H9 (cell line): ENCODE data around the gene PMAIP1. TPM values are rescaled to one million over a fixed set of nuclear protein-coding genes. Genes with fewer than 3 reads are reported as not detected.

ENCODE experiments used
- DNase-seq: peaks from one replicate; pipeline ENCODE4 v3.0.0-alpha.2; 2017
- H2AFZ ChIP-seq: one replicate; pipeline ENCODE4 v1.6.1; 2013; ENCODE audit warnings: mild to moderate bottlenecking, low read length, control low read depth, moderate library complexity
- H2AK5ac ChIP-seq: 2 replicates; pipeline ENCODE4 v1.6.1; 2013; ENCODE audit warnings: low read length, control low read depth, mixed read lengths; ENCODE audit not compliant: insufficient read length
- H2BK120ac ChIP-seq: one replicate; pipeline ENCODE4 v1.6.1; 2013; ENCODE audit warnings: low read depth, mild to moderate bottlenecking, low read length, control low read depth, inconsistent platforms; ENCODE audit not compliant: poor library complexity, severe bottlenecking
- H2BK12ac ChIP-seq: 2 replicates; pipeline ENCODE4 v1.6.1; 2013; ENCODE audit warnings: low read length, control low read depth, mixed read lengths, low read depth; ENCODE audit not compliant: insufficient read length
- H2BK15ac ChIP-seq: 2 replicates; pipeline ENCODE4 v1.6.1; 2013; ENCODE audit warnings: low read depth, low read length, control low read depth
- H2BK20ac ChIP-seq: one replicate; pipeline ENCODE4 v1.6.1; 2013; ENCODE audit warnings: low read depth, mild to moderate bottlenecking, low read length, control low read depth, inconsistent platforms; ENCODE audit not compliant: poor library complexity, severe bottlenecking
- H2BK5ac ChIP-seq: 2 replicates; pipeline ENCODE4 v1.6.1; 2013; ENCODE audit warnings: low read length, control low read depth, mixed read lengths; ENCODE audit not compliant: insufficient read length
- H3K14ac ChIP-seq: 2 replicates; pipeline ENCODE4 v1.6.1; 2013; ENCODE audit warnings: low read length, control low read depth; ENCODE audit not compliant: insufficient read depth
- H3K18ac ChIP-seq: 2 replicates; pipeline ENCODE4 v1.6.1; 2013; ENCODE audit warnings: low read depth, mild to moderate bottlenecking, mixed read lengths, low read length, control low read depth; ENCODE audit not compliant: insufficient read length
- H3K23ac ChIP-seq: 2 replicates; pipeline ENCODE4 v1.6.1; 2013; ENCODE audit warnings: low read length, control low read depth, mixed read lengths, low read depth; ENCODE audit not compliant: insufficient read length
- H3K23me2 ChIP-seq: 2 replicates; pipeline ENCODE4 v1.6.1; 2013; ENCODE audit warnings: low read depth, mild to moderate bottlenecking, mixed read lengths, low read length, control low read depth; ENCODE audit not compliant: insufficient read length, poor library complexity, severe bottlenecking
- H3K27ac ChIP-seq: 2 replicates; pipeline ENCODE4 v1.5.1; 2013; ENCODE audit warnings: low read length, control low read depth, mixed read lengths, low read depth; ENCODE audit not compliant: insufficient read length
- H3K27me3 ChIP-seq: 2 replicates; pipeline ENCODE4 v1.6.1; 2013; ENCODE audit warnings: low read length, control low read depth, inconsistent platforms; ENCODE audit not compliant: insufficient read depth
- H3K4ac ChIP-seq: 2 replicates; pipeline ENCODE4 v1.6.1; 2013; ENCODE audit warnings: low read depth, mild to moderate bottlenecking, control low read depth, inconsistent platforms, low read length, moderate library complexity
- H3K4me1 ChIP-seq: 2 replicates; pipeline ENCODE4 v1.6.1; 2013; ENCODE audit warnings: low read length, control low read depth, inconsistent platforms; ENCODE audit not compliant: insufficient read depth
- H3K4me2 ChIP-seq: 2 replicates; pipeline ENCODE4 v1.6.1; 2013; ENCODE audit warnings: low read length, control low read depth, mixed read lengths; ENCODE audit not compliant: insufficient read length, insufficient read depth
- H3K56ac ChIP-seq: 2 replicates; pipeline ENCODE4 v1.6.1; 2013; ENCODE audit warnings: low read depth, mild to moderate bottlenecking, mixed read lengths, low read length, control low read depth; ENCODE audit not compliant: insufficient read length
- H3K79me1 ChIP-seq: 2 replicates; pipeline ENCODE4 v1.6.1; 2013; ENCODE audit warnings: low read depth, mild to moderate bottlenecking, moderate library complexity, low read length, control low read depth, inconsistent platforms; ENCODE audit not compliant: insufficient read depth, poor library complexity, severe bottlenecking
- H3K79me2 ChIP-seq: 2 replicates; pipeline ENCODE4 v1.6.1; 2013; ENCODE audit warnings: low read length, control low read depth, inconsistent platforms; ENCODE audit not compliant: insufficient read depth
- H3K9ac ChIP-seq: 2 replicates; pipeline ENCODE4 v1.6.1; 2013; ENCODE audit warnings: low read length, control low read depth, mixed read lengths; ENCODE audit not compliant: insufficient read length; ENCODE audit errors: extremely low read depth
- H3K9me3 ChIP-seq: one replicate; pipeline ENCODE4 v1.6.1; 2013; ENCODE audit warnings: low read depth, low read length, inconsistent platforms; ENCODE audit not compliant: control insufficient read depth
- H3T11ph ChIP-seq: one replicate; pipeline ENCODE4 v1.6.1; 2013; ENCODE audit warnings: mild to moderate bottlenecking, low read length, control low read depth, inconsistent platforms
- H4K20me1 ChIP-seq: one replicate; pipeline ENCODE4 v1.6.1; 2013; ENCODE audit not compliant: control insufficient read depth, insufficient read length, insufficient read depth
- H4K5ac ChIP-seq: 2 replicates; pipeline ENCODE4 v1.6.1; 2013; ENCODE audit warnings: low read depth, mild to moderate bottlenecking, mixed read lengths, low read length, control low read depth; ENCODE audit not compliant: insufficient read length
- H4K8ac ChIP-seq: replicated peaks from 2 replicates; pipeline ENCODE4 v1.6.1; 2013; ENCODE audit warnings: low read length, control low read depth, mixed read lengths, low read depth; ENCODE audit not compliant: insufficient read length
- H4K91ac ChIP-seq: 2 replicates; pipeline ENCODE4 v1.6.1; 2013; ENCODE audit warnings: low read depth, mild to moderate bottlenecking, moderate library complexity, mixed read lengths, low read length, control low read depth; ENCODE audit not compliant: insufficient read length
- H3K27ac Mint-ChIP-seq, 3 experiments: 2 replicates in 2 of 3; 3 replicates in 1 of 3; pipeline ENCODE4 v1.8.0; 2020 to 2021; ENCODE audit warnings: mixed read lengths in 3 of 3, mild to moderate bottlenecking in 1 of 3, moderate library complexity in 1 of 3
- H3K27me3 Mint-ChIP-seq: 2 replicates; pipeline ENCODE4 v1.8.0; 2021; ENCODE audit warnings: low read depth, mild to moderate bottlenecking, moderate library complexity, mixed read lengths
- H3K36me3 Mint-ChIP-seq, 3 experiments: 2 replicates in 2 of 3; 3 replicates in 1 of 3; pipeline ENCODE4 v1.8.0; 2020 to 2021; ENCODE audit warnings: low read depth in 3 of 3, mixed read lengths in 3 of 3; ENCODE audit not compliant: insufficient read depth in 1 of 3
- H3K4me1 Mint-ChIP-seq, 2 experiments: 2 replicates each; pipeline ENCODE4 v1.8.0; 2020; ENCODE audit warnings: mixed read lengths in 2 of 2
- H3K4me3 Mint-ChIP-seq, 2 experiments: 2 replicates in 1 of 2; 3 replicates in 1 of 2; pipeline ENCODE4 v1.8.0; 2020 to 2021; ENCODE audit warnings: mild to moderate bottlenecking in 2 of 2, mixed read lengths in 2 of 2, moderate library complexity in 1 of 2
- H3K9me3 Mint-ChIP-seq, 2 experiments: 2 replicates in 1 of 2; 3 replicates in 1 of 2; pipeline ENCODE4 v1.8.0; 2020; ENCODE audit warnings: mild to moderate bottlenecking in 2 of 2, mixed read lengths in 2 of 2, moderate library complexity in 1 of 2
- WGBS: extraction: QIAGEN DNeasy Blood & Tissue Kit; methylation state at CpG from one replicate; pipeline ENCODE4 v1.1.7; 2013; ENCODE audit warnings: missing lambda C conversion rate, low lambda C conversion rate, mixed read lengths; ENCODE audit not compliant: insufficient read length; ENCODE audit errors: extremely low coverage; 5-methylcytosine and 5-hydroxymethylcytosine counted together
- total RNA-seq: library from RNA; stranded (reverse); gene quantifications from 2 replicates; pipeline ENCODE4 v1.2.1, GENCODE V29; 2021
- TF ChIP-seq, protein P1 (sequence below): fragments of 200-600 bp; sonication (generic); conservative IDR thresholded peaks from 3 replicates; pipeline ENCODE4 v1.8.0; 2021; ENCODE audit warnings: antibody characterized with exemption, mild to moderate bottlenecking

Gene PMAIP1
- total RNA-seq, 1 experiment from 2014 or later, result 152 TPM

DNA sequence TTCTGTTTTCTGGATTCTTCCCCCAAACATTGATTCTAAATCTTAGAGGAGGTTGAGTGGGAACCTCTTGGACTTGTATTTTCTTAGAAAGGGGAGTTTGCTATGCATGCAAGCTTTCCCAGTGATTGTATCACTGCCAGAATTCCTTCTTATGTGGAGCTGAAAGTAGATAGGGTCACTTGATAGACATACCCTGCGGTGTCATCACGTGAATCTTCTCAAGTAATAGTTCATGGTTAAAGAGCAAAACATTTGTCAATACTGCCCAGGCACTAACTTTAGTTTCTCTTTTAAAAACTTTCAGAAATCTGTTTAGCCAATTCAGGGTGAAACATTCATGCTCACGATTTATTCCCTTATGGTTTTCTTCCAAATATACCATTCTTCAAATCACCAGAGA, 6.4 kb downstream of the PMAIP1 start:
- H3K56ac ChIP-seq, result no peak overlapping the region
- no peaks in the 10 kb centered on the region for H3K27me3 ChIP-seq
- no peaks in the 10 kb centered on the region for H4K20me1 ChIP-seq
- H3K23me2 ChIP-seq, result peaks cover 7% of the 10 kb centered on the region
- H3K23ac ChIP-seq, result no peak overlapping the region
- TF ChIP-seq, protein P1, sequence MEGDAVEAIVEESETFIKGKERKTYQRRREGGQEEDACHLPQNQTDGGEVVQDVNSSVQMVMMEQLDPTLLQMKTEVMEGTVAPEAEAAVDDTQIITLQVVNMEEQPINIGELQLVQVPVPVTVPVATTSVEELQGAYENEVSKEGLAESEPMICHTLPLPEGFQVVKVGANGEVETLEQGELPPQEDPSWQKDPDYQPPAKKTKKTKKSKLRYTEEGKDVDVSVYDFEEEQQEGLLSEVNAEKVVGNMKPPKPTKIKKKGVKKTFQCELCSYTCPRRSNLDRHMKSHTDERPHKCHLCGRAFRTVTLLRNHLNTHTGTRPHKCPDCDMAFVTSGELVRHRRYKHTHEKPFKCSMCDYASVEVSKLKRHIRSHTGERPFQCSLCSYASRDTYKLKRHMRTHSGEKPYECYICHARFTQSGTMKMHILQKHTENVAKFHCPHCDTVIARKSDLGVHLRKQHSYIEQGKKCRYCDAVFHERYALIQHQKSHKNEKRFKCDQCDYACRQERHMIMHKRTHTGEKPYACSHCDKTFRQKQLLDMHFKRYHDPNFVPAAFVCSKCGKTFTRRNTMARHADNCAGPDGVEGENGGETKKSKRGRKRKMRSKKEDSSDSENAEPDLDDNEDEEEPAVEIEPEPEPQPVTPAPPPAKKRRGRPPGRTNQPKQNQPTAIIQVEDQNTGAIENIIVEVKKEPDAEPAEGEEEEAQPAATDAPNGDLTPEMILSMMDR, result no peak
- H3T11ph ChIP-seq, result no peak overlapping the region
- no peaks in the 10 kb centered on the region for H3K9me3 ChIP-seq
- H3K27ac ChIP-seq, result no peak overlapping the region
- peaks cover 25 to 32% (median 30%) of the 10 kb centered on the region in 3 experiments for H3K36me3 Mint-ChIP-seq
- H2BK120ac ChIP-seq, result no peak overlapping the region
- no peak for DNase-seq
- no peak overlapping the region for H3K27ac Mint-ChIP-seq
- peaks cover 8% of the 10 kb centered on the region for H3K4me1 ChIP-seq
- H3K79me2 ChIP-seq, result peaks cover 10% of the 10 kb centered on the region; the same call in 1 of the 2 replicates
- no peaks in the 10 kb centered on the region; a peak in 2 of 5 replicates for H3K9me3 Mint-ChIP-seq
- no peaks in the 10 kb centered on the region for H3K27me3 Mint-ChIP-seq
- no peak overlapping the region for H3K4ac ChIP-seq
- no peak overlapping the region for H2BK5ac ChIP-seq
- H3K18ac ChIP-seq, result no peak overlapping the region
- no peak overlapping the region for H3K14ac ChIP-seq
- no CpG with 5 or more reads among the region's 3 CpGs for WGBS
- H4K8ac ChIP-seq, result no peak overlapping the region
- no peak overlapping the region for H2BK15ac ChIP-seq
- peaks cover 60 to 69% of the 10 kb centered on the region in 2 experiments for H3K4me1 Mint-ChIP-seq
- no peak overlapping the region for H2AK5ac ChIP-seq
- no peak overlapping the region for H2BK12ac ChIP-seq
- no peak overlapping the region for H3K4me2 ChIP-seq
- no peak overlapping the region for H3K4me3 Mint-ChIP-seq
- H2AFZ ChIP-seq, result no peak overlapping the region
- H2BK20ac ChIP-seq, result no peak overlapping the region
- H4K5ac ChIP-seq, result no peak overlapping the region
- no peaks in the 10 kb centered on the region for H3K79me1 ChIP-seq
- H3K9ac ChIP-seq, result no peak overlapping the region
- no peak overlapping the region for H4K91ac ChIP-seq
